ENCODE measurements around the gene TBC1D23.

Gene TBC1D23

DNA sequence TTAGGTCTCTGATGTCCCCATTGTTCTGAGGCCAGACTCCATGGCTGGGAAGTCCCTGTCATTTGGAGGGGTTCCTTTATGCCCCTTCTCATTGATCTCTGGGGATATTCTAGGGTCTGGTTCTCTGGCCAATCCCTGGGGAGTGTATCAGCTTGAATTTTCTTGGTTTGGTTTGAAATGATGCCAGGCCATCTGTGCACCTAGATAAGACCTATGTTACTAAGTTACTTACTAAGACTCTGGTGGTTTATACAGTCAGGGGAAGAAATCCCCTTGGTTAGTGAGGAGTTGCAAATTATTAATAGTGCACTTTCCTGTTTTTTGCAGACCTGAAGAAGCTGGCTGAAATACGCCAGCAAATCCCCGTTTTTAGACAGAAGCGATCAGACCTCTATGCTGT, 94.1 kb downstream of the TBC1D23 start:
- DNase-seq, result peak; percentile 35

- no peak for DNase-seq
Observed at GRCh38 chr3:100358413-100358812, 97.6 kb downstream of the TBC1D23 start.

- DNase-seq, result no peak
Observed at GRCh38 chr3:100359035-100359434, 98.2 kb downstream of the TBC1D23 start.

DNA sequence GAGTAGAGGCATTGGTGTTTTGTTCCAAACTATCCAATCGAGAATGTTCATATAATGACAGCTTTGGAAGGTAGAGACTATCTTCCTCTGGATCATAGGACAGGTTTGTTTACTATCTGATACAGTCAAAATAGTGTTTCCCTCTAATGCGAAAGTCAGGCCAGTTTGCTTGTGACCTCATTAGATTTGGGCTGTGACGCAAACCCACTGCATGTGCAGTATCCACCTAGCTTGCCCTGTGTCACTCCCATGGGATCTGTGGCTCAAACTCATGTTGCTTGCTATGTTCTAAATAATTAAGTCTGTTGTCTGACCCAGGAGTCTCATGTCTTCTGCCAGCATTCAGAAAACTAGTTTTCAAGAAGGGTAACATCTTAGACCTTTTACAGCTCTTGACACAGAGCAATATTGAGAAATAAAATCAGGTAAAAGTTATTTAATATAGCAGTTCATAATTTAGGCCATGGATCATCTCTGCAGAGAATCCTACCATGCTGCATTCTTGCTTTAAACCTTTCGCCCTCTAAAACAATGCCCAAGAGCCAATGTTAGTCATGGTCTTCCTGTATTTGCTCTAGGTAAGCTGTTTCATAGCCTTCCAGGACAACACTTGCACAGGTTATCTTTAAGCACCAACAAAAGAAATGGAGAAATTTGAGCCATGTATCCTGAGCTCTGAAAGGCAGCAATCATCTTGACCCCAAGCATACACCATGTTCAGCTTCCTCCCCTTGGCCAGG, 100.1 kb downstream of the TBC1D23 start:
- no peak for DNase-seq

GRCh38 chr3:100361897-100362296, 101.1 kb downstream of the TBC1D23 start:
- DNase-seq, result no peak

DNA sequence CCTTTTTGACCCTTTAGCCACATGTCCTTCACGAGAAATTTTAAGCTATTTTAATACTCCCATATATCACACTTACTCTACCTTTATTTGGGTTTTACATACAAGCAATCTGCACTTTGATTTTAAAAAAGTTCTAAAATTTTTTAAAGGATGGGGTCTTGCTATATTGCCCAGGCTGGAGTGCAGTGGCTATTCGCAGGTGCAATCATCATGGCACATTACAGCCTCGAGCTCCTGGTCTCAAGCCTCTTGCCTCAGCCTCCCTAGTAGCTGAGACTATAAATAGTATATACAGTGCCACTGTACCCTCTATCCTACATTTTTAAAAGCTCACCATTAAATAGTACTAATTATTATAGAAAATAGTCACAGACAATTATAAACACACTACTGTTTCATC, 103.6 kb downstream of the TBC1D23 start:
- DNase-seq, result no peak

GRCh38 chr3:100366424-100366823, 105.6 kb downstream of the TBC1D23 start:
- DNase-seq, result no peak

DNA sequence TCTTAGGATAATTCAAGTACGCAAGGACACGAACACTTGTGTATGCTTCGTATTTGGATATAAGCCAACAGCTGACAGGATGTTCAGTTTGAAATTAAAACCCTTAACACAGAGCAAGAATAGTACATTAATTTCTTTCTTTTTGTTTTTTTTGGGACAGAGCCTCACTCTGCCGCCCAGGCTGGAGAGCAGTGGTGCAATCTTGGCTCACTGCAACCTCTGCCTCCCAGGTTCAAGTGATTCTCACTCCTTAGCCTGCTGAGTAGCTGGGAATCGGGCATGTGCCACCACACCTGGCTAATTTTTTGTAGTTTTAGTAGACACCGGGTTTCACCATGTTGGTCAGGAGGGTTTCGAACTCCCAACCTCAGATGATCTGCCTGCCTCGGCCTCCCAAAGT, 107.6 kb downstream of the TBC1D23 start:
- no peak for DNase-seq

- no peak for DNase-seq
Observed at GRCh38 chr3:100370756-100371155, 110.0 kb downstream of the TBC1D23 start.

DNA sequence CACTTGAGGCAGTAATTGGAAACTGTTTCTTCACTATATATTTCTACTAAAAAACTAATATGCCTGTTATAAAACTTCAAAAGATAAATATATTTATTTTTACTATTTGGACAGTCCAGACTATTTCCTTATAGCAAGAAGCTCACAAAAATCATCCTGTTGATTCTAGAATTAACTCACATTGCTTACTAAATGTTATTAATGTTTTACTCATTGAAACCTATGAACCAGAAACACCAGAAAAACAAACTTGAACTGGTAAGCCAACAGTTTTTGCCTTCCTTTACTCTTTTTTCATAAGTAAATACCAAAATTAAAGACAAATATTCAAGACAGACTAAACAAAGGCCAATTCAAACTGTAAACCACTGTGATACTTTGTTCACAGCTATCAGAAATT, 113.7 kb downstream of the TBC1D23 start:
- DNase-seq, result no peak

Data from NCI-H2171 treated with DMSO at 0.1 percent for 48 hours (cell line).